HG02798 (cell line): Measurements from ENCODE around the gene SORCS1.

Experiments used
- ATAC-seq: cut with Tn5 transposase; IDR thresholded peaks from one replicate; pipeline ENCODE4 v1.9.1; 2021; ENCODE audit warnings: mild to moderate bottlenecking; ENCODE audit not compliant: unreplicated experiment, poor library complexity

Gene SORCS1

DNA sequence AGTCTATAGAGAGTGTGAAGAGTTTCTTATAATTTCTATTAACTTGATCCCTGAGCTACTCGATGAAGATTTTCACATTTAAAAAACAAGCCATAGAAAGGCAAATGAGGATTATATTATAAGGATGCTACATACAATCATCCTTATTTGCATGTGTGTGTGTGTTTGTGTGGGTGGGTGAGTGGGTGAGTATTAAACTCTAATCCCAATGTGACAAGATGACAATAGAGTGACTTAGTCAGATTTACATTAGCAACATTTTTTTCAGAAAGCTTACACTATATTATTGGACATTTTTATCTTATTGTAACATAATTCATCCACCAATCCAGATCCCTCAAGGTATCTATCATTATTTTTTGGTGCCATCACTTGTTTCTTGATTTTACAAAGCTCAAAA lies 331.7 kb downstream of the SORCS1 start:
- ATAC-seq: no peak

DNA sequence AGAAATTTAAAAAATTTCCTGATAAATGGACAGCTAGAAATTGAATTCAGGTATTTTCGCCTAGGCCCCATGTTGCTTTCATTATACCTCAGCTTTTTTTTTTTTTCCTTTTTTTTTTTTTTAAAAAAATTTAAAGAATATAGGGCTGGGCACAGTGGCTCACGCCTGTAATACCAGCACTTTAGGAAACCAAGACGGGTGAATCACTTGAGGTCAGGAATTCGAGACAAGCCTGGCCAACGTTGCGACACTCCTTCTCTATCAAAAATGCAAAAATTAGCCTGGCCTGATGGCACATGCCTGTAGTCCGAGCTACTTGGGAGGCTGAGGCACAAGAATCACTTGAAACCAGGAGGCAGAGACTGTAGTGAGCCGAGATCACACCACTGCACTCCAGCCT lies 334.0 kb downstream of the SORCS1 start:
- no peak for ATAC-seq

DNA sequence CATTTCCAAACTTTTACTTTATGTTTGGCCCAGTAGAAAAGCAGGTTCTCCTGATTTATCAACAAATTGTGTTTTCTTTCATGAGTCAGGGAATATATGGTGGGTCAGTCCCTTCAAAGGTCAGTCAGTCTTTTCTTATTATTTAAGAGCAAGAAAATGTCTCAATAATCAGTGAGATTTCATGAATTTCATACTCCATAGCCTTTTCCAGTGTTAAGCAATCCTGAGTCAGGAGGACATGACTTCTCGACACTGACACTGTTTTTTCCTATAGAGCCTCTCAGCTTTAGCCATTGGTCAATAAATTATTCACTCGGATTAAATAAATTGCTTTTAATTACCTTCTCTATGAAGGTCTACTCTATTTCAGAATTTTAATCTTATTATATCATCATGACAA lies 334.5 kb downstream of the SORCS1 start:
- no peak for ATAC-seq

DNA sequence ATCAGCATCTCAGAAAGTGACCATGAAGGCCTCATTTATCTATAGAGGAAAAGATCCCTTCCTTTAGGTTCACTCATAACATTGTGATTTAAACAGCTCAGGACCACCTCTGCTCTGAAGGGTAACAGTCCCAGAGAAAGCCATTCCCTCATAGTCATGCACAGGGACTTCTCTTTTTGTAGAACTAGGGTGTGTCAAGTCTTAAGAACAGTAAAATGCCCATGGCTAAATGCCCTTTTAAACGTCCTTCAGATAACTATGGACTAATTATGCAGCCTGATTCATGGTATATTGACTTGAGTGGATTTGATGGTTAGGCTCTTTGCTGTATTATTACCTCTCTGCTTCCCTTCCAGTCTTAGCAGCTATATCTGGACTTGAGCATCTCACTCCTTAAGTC lies 337.8 kb downstream of the SORCS1 start:
- no peak for ATAC-seq

DNA sequence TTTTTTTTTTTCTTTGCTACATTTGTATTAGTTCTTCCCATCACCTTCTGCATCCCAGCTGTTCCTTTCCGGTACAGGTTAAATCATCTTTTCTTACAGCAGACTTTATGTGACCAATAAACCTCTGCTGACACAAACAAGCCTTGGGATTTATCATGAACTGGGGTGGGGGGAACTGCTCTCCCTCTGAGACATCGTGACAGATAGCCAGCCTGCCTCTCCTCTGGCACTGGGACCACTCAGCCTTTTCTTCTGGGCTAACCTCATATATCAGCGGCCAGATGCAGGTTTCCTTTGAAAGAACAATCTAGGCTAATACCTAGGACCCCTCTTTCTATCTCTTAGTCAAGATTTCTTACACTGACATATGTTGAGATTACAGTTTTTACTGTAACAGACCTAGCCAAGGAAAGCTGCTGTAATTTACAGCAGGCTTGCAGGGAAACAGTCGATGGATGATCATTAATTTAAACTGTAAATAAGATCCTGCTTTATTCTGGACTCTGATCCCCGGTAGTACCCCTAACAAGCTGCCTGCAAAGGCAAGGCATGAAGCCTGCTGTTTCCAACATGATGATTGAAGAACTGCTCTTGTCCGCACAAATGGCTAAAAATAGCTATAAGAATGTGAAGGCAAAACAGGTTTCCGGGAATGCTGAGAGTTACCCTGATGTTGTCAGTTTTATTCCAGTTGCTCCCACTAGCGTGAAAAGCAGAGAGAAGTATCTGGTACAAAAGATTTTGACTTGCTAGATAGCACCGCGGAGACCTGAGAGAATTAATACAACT lies 338.7 kb downstream of the SORCS1 start:
- no peak for ATAC-seq

DNA sequence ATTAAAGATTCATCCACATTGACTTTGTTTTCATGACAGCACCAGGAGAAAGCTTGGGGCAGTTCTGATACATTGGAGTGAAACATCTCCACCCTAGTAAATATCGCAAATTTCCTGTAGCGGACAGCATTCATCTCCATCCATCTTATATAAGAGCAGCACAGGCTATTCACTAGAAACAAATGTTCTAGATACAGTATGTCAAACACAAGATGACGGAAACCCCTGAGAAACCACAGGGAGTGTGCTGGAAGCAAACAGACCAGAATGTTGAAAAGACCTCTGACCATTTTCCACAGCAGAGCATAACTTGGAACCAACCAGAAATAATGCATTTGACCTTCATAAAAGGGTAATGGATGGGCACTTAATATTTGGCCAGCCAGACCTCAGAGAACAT lies 343.9 kb downstream of the SORCS1 start:
- no peak for ATAC-seq

DNA sequence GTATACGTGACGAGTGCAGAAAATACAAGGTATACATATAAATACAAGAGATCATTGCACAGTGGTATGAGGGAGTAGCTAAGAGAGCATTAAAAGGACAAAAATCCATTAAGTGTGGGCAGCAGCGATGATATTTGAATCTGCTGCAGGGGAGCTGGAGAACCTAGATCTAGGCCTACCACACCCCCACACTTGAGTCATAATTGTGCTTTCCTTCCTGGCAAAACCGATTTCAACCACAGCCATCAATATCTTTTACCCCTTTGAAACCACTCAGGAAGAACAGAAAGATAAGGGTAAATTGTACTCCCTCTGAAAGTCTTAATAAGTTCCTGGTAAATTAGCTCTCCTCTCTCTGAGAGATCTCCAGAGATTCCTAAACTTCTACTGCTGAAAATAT lies 345.0 kb downstream of the SORCS1 start:
- ATAC-seq: no peak

DNA sequence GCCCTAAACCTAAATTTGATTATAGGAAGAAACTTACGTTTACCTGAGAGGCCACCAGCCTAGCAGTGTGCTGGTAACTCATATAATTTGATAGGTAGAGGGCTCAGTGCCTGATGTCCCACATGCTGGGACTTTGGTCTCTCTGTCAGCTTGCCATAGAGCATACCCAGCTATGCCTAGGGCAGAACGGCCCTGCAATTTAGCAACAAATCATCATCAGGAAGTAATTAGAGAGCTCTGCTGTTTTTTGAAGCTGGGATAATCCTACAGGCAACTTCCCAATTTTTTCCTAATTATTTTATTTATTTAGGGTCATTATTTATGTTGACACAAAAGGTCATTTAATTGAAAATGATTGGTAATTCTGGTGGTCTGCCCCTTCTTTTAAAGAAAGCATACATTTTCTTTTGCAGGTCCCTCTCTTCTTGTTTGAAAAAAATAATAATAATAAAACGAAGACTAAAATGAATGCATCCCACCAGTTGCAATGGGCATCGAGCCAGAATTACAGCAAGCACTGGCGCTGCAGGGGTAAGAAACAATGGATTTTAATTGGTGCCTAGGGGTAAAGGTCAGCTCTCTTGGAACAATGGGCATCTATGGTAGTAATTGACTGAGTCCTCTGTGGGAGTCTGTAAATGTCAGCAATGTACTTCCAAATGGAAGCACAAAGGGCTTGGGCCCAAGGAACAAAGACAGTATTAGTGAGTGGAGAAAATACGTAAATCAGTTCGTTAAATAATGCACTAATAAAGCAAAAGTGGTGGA lies 348.0 kb downstream of the SORCS1 start:
- no peak for ATAC-seq

DNA sequence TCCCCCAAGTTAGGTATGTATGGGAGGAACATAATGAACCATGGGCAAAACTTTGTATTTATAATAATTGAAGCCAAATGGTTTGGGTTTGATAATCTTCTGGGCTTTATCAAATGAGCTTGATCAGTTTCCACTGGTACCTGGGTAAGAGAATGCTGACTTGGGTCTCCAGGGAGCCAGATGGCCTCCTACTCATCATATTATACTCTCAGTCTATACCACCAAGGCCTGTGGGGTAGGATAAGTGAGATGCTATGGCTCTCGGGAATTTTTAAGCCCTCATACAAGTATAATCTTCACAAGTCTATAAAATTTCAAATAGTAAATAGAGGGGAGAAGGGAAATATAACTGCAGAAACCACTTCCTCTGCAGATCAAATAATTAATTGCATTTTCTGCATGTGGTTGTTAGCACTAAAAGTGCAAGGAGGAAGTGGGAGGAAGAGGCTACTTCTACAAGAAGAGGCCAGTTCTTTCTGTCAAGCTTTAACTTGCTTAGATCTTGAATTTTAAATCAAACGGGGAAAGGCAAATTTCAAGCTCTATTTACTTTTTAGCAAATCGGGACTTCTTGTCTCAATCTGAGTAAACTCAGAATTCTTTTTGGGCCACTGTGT lies 349.0 kb downstream of the SORCS1 start:
- peak; percentile 57 for ATAC-seq

DNA sequence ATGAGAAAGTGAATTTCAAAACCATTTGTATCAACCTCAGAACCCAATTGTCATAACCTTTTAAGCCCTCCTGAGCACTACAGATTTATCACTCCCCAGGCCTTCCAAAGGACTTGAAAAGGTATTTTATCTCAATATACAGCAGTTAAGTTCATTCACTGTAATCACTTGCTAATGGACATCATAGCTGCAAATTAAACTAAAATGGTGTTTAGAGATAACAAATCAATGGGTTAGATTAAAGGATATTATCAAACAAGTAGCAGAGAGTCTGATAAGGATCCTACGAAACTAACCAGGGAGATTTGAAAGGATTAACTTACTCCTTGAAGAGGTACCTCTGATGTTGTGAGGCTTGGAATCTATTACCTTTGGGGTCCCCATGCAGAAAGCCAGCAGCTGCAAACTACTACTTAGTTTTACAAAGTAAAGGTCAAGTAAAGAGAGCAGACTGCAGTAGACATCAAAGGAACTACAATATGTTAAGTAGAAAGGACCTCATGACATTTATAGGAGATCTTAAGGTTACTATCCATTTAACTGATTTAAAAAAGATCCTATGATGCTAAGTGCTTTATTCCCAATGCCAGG lies 359.4 kb downstream of the SORCS1 start:
- ATAC-seq: no peak

DNA sequence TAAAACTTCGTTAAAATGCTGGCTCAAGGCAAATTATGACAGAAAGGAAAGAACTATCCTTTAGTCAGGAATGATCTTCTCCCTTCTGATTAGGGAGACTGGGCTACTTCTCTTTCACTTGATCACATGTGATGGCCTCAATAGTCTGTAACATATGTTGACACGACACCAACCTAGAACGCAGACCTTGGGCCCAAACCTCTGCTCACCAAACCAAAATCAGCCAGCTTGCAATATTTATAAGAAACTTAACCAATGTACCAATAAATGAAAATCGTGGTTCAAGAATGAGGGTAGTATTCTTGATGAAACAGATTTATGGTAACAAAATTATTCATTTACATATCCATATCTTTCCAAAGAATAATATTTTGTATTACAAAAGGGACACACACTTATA lies 361.6 kb downstream of the SORCS1 start:
- ATAC-seq: no peak

DNA sequence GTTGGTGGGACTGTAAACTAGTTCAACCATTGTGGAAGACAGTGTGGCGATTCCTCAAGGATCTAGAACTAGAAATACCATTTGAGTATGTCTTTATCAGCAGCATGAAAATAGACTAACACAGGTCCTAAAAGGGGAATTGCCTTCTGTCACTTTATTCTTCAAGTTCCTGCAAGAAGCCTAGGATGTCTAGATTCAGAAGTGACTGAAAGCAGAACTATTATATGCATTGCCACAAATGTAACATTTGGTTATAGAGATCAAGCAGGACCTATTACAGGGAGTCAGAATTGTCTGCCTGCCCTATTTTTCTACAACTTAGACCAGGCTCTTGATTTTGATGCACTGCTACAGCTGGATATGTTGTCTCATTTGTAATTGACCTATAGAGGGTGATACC lies 364.7 kb downstream of the SORCS1 start:
- ATAC-seq: no peak

DNA sequence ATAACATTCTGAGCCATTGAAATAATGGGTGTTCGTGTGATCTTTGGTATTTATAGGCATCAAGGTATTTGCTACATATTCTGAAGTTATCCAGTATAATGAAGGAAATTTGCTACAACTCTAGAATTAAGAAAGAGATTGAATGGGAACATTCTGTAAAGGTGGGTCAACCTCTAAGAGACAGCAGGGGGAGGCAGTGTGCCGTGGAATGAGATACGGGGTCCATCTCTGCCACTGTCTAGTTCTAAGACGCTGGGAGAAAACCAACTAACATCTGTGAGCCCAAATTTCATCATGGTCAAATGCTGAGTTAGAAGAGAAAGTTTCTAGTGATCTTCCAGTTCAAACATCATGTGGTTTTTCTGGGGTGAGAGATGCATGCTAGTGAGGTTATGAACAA lies 368.9 kb downstream of the SORCS1 start:
- ATAC-seq: peak; percentile 97

DNA sequence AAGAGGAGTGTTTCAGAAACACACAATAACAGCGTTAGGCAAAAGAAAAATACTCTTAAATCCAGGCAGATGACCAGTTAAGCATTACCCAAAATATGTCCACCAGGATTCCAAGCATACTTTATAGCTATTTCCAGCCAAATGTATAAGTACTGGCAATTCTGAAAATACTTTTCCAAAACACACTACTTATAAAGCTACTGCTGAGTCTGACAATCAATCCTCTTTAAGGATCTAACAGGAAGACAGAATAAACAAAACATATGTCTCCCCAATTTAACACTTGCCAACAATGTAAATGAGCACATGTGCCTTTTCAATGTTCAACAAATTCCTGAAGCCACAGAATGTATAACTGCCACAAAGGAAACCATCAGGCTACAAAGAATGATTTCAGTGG lies 370.9 kb downstream of the SORCS1 start:
- ATAC-seq: no peak

DNA sequence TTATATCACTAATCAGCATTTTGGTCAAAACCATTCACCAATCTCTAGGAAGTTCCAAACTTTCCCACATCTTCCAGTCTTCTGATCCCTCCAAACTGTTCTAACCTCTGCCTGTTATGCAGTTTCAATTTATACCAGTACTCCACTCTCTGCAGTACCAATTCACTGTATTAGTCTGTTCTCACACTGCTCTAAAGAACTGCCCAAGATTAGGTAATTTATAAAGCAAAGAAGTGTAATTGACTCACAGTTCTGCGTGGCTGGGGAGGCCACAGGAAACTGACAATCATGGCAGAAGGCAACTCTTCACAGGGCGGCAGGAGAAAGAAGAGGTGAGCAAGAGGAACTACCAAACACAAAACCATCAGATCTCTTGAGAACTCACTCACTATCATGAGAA lies 374.9 kb downstream of the SORCS1 start:
- no peak for ATAC-seq

DNA sequence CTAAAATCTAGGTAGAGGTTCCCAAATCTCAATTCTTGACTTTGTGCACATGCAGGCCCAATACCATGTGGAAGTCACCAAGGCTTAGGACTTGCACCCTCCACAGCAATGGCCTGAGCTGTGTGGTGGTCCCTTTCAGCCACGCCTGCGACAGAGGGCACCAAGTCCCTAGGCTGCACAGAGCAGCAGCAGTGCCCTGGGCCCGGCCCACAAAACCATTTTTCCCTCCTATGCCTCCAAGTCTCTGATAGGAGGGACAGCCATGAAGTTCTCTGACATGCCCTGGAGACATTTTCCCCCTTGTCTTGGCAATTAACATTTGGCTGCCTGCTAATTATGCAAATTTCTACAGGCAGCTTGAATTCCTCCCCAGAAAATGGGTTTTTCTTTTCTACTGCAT lies 375.5 kb downstream of the SORCS1 start:
- ATAC-seq: no peak

DNA sequence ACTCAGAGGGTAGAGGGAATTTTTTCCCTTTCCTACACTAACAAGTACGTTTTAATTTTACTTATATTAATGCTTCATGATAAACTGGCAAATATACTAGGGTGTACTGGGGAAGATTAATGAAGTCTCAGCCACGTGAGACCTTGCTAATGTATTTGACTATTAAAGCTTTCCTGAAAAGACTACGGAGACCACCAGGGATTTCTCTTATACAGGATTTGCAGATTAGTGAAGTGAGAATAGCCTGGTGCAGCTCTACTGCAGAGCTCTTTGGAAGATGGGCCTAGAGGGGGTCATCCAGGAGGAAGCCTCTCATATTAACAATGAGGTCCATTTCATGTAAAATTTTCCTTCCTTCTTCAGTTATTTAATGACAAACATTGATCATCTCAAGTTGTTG lies 379.0 kb downstream of the SORCS1 start:
- ATAC-seq: no peak

DNA sequence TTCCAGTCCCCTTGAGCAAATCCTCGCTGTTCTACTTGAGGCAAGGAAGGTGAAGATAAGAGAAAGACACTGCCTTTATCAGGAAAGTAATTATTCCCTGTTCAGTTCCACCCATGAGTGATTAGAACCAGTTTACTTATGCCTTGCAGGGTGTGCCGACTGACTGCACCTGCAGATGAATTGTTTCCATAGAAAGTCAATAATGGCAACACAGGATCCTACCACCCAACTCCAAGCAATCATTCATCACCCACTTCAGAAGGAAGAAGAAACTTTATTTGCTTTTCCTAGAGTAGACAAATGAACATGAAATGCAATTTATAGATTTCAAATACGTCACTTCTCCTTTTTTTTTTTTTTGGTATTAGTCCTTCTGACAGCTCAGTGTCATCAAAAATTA lies 383.9 kb downstream of the SORCS1 start:
- no peak for ATAC-seq

DNA sequence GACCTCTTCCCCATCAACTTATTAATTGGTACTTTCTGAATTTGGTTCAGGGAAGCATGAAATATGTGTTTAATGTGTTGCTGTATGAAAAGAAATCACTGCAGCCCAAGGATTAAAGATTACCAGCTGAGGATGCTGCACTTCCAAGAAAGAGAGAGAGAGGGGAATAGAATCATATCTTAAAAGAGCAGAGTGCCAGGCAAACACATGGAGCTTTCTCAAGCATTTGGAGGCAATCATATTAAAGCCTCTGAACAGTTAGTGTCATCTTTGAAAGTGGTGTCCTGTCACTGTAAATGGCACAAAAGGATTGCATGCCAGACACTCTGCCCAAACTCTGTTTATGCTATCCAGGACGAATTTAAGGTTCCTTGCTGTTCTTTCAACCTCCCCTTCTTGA lies 386.7 kb downstream of the SORCS1 start:
- no peak for ATAC-seq

DNA sequence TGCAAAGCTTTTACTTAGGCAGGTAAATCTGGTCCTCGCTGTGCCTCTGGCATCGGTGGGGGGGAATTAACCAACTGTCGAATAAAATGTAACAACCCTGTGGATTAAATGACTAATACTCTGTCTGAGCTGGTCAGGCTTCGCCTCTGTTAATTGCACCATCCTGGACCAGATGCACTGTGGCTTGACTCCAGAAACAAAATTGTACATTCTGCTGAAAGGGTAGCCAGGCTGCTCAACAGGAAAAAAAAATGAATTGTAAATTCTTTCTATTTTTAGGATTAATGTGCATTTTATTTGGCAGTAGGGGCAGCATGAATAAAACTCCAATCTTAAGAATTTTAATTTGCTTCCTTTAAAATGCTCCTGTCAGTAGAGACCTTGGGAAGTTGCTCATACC lies 389.4 kb downstream of the SORCS1 start:
- ATAC-seq: no peak

DNA sequence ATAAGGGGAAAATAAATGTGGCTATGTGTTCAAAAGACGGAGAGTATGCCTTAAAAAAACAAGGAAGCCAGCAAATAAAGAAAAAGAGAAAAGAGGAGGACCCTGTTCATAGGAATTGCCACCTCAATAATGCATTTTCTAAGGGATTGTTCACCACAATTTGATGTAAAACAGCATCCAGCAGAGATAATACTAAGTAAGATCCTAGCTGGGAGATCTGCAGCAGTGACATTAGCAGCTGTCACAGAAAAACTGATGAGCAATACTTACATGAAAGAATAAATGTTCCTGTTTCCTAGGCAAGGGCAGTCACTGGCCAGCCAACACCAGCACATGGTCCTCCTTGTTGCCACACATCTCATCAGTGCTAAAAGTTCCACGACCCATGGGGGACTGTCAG lies 391.5 kb downstream of the SORCS1 start:
- no peak for ATAC-seq
